HEK293 (cell line): ENCODE data around the gene ATP6V1F.
A peak's percentile ranks its signal among the peaks of the same experiment; 100 is the strongest.

Source experiments
- GFI1B ChIP-seq: fragments of 450-650 bp; formaldehyde crosslinking; IDR thresholded peaks from 2 replicates; pipeline ENCODE4 v1.5.1; 2016; ENCODE audit warnings: missing biosample characterization, missing genetic modification characterization
- GLI2 ChIP-seq: fragments of 450-650 bp; formaldehyde crosslinking; IDR thresholded peaks from 2 replicates; pipeline ENCODE4; 2017; ENCODE audit warnings: missing biosample characterization, missing genetic modification characterization, low read depth, borderline replicate concordance
- GLIS1 ChIP-seq: fragments of 450-650 bp; formaldehyde crosslinking; IDR thresholded peaks from 2 replicates; pipeline ENCODE4 v1.5.1; 2016; ENCODE audit warnings: missing biosample characterization, missing genetic modification characterization
- KLF1 ChIP-seq: fragments of 450-650 bp; formaldehyde crosslinking; IDR thresholded peaks from 2 replicates; pipeline ENCODE4 v1.5.1; 2016; ENCODE audit warnings: missing biosample characterization, missing genetic modification characterization
- KLF10 ChIP-seq: fragments of 450-650 bp; IDR thresholded peaks from 2 replicates; pipeline ENCODE4 v1.5.1; 2018; ENCODE audit warnings: missing biosample characterization, mild to moderate bottlenecking, missing genetic modification characterization
- KLF7 ChIP-seq: fragments of 450-650 bp; formaldehyde crosslinking; IDR thresholded peaks from 2 replicates; pipeline ENCODE4 v1.5.1; 2016; ENCODE audit warnings: missing biosample characterization, missing genetic modification characterization, borderline replicate concordance
- SP2 ChIP-seq: fragments of 450-650 bp; formaldehyde crosslinking; IDR thresholded peaks from 2 replicates; pipeline ENCODE4 v1.5.1; 2016; ENCODE audit warnings: missing biosample characterization, missing genetic modification characterization
- WT1 ChIP-seq: fragments of 450-650 bp; formaldehyde crosslinking; IDR thresholded peaks from 2 replicates; pipeline ENCODE4 v1.5.1; 2016; ENCODE audit warnings: missing biosample characterization, missing genetic modification characterization
- YY1 ChIP-seq: fragments of 450-650 bp; formaldehyde crosslinking; IDR thresholded peaks from 2 replicates; pipeline ENCODE4 v1.5.1; 2018; ENCODE audit warnings: missing biosample characterization, missing genetic modification characterization
- ZEB2 ChIP-seq: fragments of 450-650 bp; formaldehyde crosslinking; IDR thresholded peaks from 2 replicates; pipeline ENCODE4 v1.5.1; 2016; ENCODE audit warnings: missing biosample characterization, missing genetic modification characterization
- ZNF10 ChIP-seq: fragments of 450-650 bp; formaldehyde crosslinking; IDR thresholded peaks from 2 replicates; pipeline ENCODE4 v1.5.1; 2017; ENCODE audit warnings: missing biosample characterization, missing genetic modification characterization
- ZNF140 ChIP-seq: fragments of 450-650 bp; formaldehyde crosslinking; IDR thresholded peaks from 2 replicates; pipeline ENCODE4 v1.5.1; 2016; ENCODE audit warnings: missing biosample characterization, missing genetic modification characterization
- ZNF2 ChIP-seq: fragments of 450-650 bp; formaldehyde crosslinking; IDR thresholded peaks from 2 replicates; pipeline ENCODE4 v1.5.1; 2016; ENCODE audit warnings: missing biosample characterization, missing genetic modification characterization
- ZNF202 ChIP-seq: fragments of 450-650 bp; formaldehyde crosslinking; IDR thresholded peaks from 2 replicates; pipeline ENCODE4 v1.5.1; 2016; ENCODE audit warnings: missing biosample characterization, missing genetic modification characterization, borderline replicate concordance
- ZNF23 ChIP-seq: fragments of 450-650 bp; formaldehyde crosslinking; IDR thresholded peaks from 2 replicates; pipeline ENCODE4 v1.5.1; 2016; ENCODE audit warnings: missing biosample characterization, missing genetic modification characterization, borderline replicate concordance
- ZNF266 ChIP-seq: fragments of 450-650 bp; formaldehyde crosslinking; IDR thresholded peaks from 2 replicates; pipeline ENCODE4 v1.5.1; 2016; ENCODE audit warnings: missing biosample characterization, missing genetic modification characterization, low read depth
- ZNF274 ChIP-seq, 2 experiments: fragments of 200-500 bp in 1 of 2; fragments of 450-650 bp in 1 of 2; sonication (Bioruptor generic) in 1 of 2; formaldehyde crosslinking in 1 of 2; IDR thresholded peaks; 2 replicates each; pipeline versions ENCODE4 v1.5.1 to v1.6.1; 2014 to 2016; ENCODE audit warnings: borderline replicate concordance in 1 of 2, inconsistent platforms in 1 of 2, low read length in 1 of 2, missing biosample characterization in 1 of 2, missing genetic modification characterization in 1 of 2
- ZNF302 ChIP-seq: fragments of 450-650 bp; formaldehyde crosslinking; IDR thresholded peaks from 2 replicates; pipeline ENCODE4 v1.5.1; 2016; ENCODE audit warnings: missing biosample characterization, missing genetic modification characterization, low read depth
- ZNF48 ChIP-seq: fragments of 450-650 bp; formaldehyde crosslinking; IDR thresholded peaks from 2 replicates; pipeline ENCODE4 v1.5.1; 2016; ENCODE audit warnings: missing biosample characterization, missing genetic modification characterization
- ZNF571 ChIP-seq: fragments of 450-650 bp; formaldehyde crosslinking; IDR thresholded peaks from 2 replicates; pipeline ENCODE4 v1.5.0; 2017; ENCODE audit warnings: missing biosample characterization, missing genetic modification characterization
- ZNF629 ChIP-seq: fragments of 450-650 bp; formaldehyde crosslinking; IDR thresholded peaks from 2 replicates; pipeline ENCODE4 v1.5.1; 2017; ENCODE audit warnings: missing biosample characterization, missing genetic modification characterization
- ZNF658 ChIP-seq: fragments of 450-650 bp; formaldehyde crosslinking; IDR thresholded peaks from 2 replicates; pipeline ENCODE4; 2016; ENCODE audit warnings: missing biosample characterization, missing genetic modification characterization
- TF ChIP-seq, protein P1 (sequence below): fragments of 450-650 bp; formaldehyde crosslinking; IDR thresholded peaks from 2 replicates; pipeline ENCODE4 v1.5.1; 2016; ENCODE audit warnings: missing biosample characterization, missing genetic modification characterization
- TF ChIP-seq, protein P2 (sequence below): fragments of 450-650 bp; formaldehyde crosslinking; IDR thresholded peaks from 2 replicates; pipeline ENCODE4 v1.5.1; 2016; ENCODE audit warnings: missing biosample characterization, missing genetic modification characterization, low read depth
- TF ChIP-seq, protein P3 (sequence below): fragments of 450-650 bp; formaldehyde crosslinking; IDR thresholded peaks from 2 replicates; pipeline ENCODE4 v1.5.1; 2016; ENCODE audit warnings: missing biosample characterization, missing genetic modification characterization
- TF ChIP-seq, protein P4 (sequence below): fragments of 450-650 bp; formaldehyde crosslinking; IDR thresholded peaks from 2 replicates; pipeline ENCODE4 v1.5.1; 2016; ENCODE audit warnings: missing biosample characterization, missing genetic modification characterization, borderline replicate concordance

ATP6V1F gene

DNA sequence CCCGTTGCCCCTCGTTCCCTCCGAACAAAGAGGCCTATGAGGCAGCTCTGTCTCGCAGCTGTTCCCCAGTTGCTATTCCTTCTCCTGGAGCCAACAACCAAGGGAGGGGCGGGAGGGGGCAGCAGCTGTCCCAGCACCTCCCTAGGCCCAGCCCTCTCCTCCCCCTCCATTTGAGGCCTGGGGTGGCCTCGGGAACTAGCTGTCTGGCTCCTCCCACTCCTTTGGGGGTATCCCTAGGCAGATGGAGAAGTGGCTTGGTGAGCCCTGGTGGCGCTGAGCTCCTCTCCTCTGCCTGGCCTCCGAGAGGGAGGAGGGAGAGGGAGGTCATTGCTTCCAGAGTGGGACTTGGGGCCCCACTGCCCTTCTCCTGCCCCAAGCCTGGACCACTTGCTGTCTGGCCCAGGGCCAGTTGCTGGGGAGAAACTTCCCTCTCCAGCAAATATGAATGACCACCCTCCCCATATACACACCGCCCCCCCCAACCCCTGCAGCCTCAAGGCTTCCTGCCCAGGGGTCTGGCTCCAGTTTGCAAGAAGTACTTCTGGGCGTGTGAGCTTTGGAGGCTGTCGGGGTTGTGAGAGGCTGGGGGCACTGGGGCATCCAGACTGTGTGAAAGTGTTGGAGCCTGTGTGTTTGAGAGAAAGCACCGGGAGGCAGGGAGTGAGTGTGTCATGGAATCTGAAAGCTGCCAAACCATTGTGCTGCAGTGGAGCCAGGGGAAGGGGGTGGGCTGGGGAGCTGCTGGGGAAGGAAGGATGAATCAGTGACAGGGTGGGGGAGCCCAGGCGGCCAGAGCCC, 29.3 kb upstream of the ATP6V1F start (continued):
- TF ChIP-seq GLI2 (tag by site-specific recombination): no peak
- TF ChIP-seq ZNF2 (tag by site-specific recombination): no peak
- no peak for TF ChIP-seq ZNF266 (tag by site-specific recombination)
- no peak for TF ChIP-seq KLF10
- no peak for TF ChIP-seq ZNF48 (tag by site-specific recombination)
- TF ChIP-seq ZNF10 (tag by site-specific recombination): no peak
- TF ChIP-seq ZNF629 (tag by site-specific recombination): no peak
- TF ChIP-seq ZNF274 (IDR thresholded peaks at IDR 0.05; ENCODE audit: low read length): no peak
- TF ChIP-seq ZNF274 (tag by site-specific recombination; IDR thresholded peaks at IDR 0.05; ENCODE audit: borderline replicate concordance): no peak
- TF ChIP-seq ZNF302 (tag by site-specific recombination): no peak
- peak; percentile 95 for TF ChIP-seq GLIS1 (tag by site-specific recombination)
- TF ChIP-seq, protein P1, sequence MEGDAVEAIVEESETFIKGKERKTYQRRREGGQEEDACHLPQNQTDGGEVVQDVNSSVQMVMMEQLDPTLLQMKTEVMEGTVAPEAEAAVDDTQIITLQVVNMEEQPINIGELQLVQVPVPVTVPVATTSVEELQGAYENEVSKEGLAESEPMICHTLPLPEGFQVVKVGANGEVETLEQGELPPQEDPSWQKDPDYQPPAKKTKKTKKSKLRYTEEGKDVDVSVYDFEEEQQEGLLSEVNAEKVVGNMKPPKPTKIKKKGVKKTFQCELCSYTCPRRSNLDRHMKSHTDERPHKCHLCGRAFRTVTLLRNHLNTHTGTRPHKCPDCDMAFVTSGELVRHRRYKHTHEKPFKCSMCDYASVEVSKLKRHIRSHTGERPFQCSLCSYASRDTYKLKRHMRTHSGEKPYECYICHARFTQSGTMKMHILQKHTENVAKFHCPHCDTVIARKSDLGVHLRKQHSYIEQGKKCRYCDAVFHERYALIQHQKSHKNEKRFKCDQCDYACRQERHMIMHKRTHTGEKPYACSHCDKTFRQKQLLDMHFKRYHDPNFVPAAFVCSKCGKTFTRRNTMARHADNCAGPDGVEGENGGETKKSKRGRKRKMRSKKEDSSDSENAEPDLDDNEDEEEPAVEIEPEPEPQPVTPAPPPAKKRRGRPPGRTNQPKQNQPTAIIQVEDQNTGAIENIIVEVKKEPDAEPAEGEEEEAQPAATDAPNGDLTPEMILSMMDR (tag by site-specific recombination): no peak
- no peak for TF ChIP-seq ZNF571 (tag by site-specific recombination)
- TF ChIP-seq KLF7 (tag by site-specific recombination): no peak
- TF ChIP-seq, protein P2, sequence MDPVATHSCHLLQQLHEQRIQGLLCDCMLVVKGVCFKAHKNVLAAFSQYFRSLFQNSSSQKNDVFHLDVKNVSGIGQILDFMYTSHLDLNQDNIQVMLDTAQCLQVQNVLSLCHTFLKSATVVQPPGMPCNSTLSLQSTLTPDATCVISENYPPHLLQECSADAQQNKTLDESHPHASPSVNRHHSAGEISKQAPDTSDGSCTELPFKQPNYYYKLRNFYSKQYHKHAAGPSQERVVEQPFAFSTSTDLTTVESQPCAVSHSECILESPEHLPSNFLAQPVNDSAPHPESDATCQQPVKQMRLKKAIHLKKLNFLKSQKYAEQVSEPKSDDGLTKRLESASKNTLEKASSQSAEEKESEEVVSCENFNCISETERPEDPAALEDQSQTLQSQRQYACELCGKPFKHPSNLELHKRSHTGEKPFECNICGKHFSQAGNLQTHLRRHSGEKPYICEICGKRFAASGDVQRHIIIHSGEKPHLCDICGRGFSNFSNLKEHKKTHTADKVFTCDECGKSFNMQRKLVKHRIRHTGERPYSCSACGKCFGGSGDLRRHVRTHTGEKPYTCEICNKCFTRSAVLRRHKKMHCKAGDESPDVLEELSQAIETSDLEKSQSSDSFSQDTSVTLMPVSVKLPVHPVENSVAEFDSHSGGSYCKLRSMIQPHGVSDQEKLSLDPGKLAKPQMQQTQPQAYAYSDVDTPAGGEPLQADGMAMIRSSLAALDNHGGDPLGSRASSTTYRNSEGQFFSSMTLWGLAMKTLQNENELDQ (tag by site-specific recombination): no peak
- TF ChIP-seq KLF1: peak; percentile 33; the same call in 1 of the 2 replicates
- peak; percentile 34; the same call in 1 of the 2 replicates for TF ChIP-seq SP2 (tag by site-specific recombination)
- TF ChIP-seq ZNF658 (tag by site-specific recombination): no peak
- no peak for TF ChIP-seq ZNF202 (tag by site-specific recombination)
- TF ChIP-seq, protein P3, sequence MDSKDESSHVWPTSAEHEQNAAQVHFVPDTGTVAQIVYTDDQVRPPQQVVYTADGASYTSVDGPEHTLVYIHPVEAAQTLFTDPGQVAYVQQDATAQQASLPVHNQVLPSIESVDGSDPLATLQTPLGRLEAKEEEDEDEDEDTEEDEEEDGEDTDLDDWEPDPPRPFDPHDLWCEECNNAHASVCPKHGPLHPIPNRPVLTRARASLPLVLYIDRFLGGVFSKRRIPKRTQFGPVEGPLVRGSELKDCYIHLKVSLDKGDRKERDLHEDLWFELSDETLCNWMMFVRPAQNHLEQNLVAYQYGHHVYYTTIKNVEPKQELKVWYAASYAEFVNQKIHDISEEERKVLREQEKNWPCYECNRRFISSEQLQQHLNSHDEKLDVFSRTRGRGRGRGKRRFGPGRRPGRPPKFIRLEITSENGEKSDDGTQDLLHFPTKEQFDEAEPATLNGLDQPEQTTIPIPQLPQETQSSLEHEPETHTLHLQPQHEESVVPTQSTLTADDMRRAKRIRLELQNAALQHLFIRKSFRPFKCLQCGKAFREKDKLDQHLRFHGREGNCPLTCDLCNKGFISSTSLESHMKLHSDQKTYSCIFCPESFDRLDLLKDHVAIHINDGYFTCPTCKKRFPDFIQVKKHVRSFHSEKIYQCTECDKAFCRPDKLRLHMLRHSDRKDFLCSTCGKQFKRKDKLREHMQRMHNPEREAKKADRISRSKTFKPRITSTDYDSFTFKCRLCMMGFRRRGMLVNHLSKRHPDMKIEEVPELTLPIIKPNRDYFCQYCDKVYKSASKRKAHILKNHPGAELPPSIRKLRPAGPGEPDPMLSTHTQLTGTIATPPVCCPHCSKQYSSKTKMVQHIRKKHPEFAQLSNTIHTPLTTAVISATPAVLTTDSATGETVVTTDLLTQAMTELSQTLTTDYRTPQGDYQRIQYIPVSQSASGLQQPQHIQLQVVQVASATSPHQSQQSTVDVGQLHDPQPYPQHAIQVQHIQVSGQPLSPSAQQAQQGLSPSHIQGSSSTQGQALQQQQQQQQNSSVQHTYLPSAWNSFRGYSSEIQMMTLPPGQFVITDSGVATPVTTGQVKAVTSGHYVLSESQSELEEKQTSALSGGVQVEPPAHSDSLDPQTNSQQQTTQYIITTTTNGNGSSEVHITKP (tag by site-specific recombination): no peak
- TF ChIP-seq ZNF23: no peak
- no peak for TF ChIP-seq GFI1B (tag by site-specific recombination)
- TF ChIP-seq WT1 (tag by site-specific recombination): peak; percentile 38
- no peak for TF ChIP-seq ZEB2 (tag by site-specific recombination)
- TF ChIP-seq YY1 (tag by site-specific recombination): no peak
- TF ChIP-seq, protein P4, sequence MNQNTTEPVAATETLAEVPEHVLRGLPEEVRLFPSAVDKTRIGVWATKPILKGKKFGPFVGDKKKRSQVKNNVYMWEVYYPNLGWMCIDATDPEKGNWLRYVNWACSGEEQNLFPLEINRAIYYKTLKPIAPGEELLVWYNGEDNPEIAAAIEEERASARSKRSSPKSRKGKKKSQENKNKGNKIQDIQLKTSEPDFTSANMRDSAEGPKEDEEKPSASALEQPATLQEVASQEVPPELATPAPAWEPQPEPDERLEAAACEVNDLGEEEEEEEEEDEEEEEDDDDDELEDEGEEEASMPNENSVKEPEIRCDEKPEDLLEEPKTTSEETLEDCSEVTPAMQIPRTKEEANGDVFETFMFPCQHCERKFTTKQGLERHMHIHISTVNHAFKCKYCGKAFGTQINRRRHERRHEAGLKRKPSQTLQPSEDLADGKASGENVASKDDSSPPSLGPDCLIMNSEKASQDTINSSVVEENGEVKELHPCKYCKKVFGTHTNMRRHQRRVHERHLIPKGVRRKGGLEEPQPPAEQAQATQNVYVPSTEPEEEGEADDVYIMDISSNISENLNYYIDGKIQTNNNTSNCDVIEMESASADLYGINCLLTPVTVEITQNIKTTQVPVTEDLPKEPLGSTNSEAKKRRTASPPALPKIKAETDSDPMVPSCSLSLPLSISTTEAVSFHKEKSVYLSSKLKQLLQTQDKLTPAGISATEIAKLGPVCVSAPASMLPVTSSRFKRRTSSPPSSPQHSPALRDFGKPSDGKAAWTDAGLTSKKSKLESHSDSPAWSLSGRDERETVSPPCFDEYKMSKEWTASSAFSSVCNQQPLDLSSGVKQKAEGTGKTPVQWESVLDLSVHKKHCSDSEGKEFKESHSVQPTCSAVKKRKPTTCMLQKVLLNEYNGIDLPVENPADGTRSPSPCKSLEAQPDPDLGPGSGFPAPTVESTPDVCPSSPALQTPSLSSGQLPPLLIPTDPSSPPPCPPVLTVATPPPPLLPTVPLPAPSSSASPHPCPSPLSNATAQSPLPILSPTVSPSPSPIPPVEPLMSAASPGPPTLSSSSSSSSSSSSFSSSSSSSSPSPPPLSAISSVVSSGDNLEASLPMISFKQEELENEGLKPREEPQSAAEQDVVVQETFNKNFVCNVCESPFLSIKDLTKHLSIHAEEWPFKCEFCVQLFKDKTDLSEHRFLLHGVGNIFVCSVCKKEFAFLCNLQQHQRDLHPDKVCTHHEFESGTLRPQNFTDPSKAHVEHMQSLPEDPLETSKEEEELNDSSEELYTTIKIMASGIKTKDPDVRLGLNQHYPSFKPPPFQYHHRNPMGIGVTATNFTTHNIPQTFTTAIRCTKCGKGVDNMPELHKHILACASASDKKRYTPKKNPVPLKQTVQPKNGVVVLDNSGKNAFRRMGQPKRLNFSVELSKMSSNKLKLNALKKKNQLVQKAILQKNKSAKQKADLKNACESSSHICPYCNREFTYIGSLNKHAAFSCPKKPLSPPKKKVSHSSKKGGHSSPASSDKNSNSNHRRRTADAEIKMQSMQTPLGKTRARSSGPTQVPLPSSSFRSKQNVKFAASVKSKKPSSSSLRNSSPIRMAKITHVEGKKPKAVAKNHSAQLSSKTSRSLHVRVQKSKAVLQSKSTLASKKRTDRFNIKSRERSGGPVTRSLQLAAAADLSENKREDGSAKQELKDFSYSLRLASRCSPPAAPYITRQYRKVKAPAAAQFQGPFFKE (tag by site-specific recombination): no peak
- no peak for TF ChIP-seq ZNF140 (tag by site-specific recombination)
